Breast epithelium (tissue), 4 donors: ENCODE data around the gene PROB1. TPM values are rescaled to one million over a fixed set of nuclear protein-coding genes. Genes with fewer than 3 reads are reported as not detected.
"Not testable (repeated sequence)": the region's sequence is repeated elsewhere in the genome, so short reads cannot be mapped to it uniquely, and the experiment has no call there.

Source experiments
- DNase-seq, 2 donors: peaks; one replicate each; pipeline ENCODE4 v3.0.0-alpha.2; 2019; ENCODE audit warnings: low spot score in 2 of 2
- H3K27ac ChIP-seq, 2 donors: fragments of 200-600 bp; sonication (generic) in 1 of 2; one replicate each; pipeline ENCODE4 v1.5.1; 2016 to 2019; ENCODE audit warnings: mild to moderate bottlenecking in 1 of 2
- H3K27me3 ChIP-seq, 2 donors: fragments of 200-600 bp; sonication (generic) in 1 of 2; one replicate each; pipeline versions ENCODE4 v1.5.1 to v1.6.0; 2017 to 2019; ENCODE audit warnings: control low read depth in 1 of 2, mild to moderate bottlenecking in 1 of 2
- H3K36me3 ChIP-seq: fragments of 200-600 bp; one replicate; pipeline ENCODE4 v1.5.1; 2019
- H3K4me1 ChIP-seq, 2 donors: fragments of 200-600 bp; sonication (generic); one replicate each; pipeline ENCODE4 v1.5.1; 2016 to 2019; ENCODE audit warnings: control low read depth in 1 of 2
- H3K4me3 ChIP-seq, 3 donors: fragments of 200-600 bp; sonication (generic); 1 replicate in 2 of 3; 2 replicates in 1 of 3; pipeline ENCODE4 v1.5.1; 2016 to 2019; ENCODE audit warnings: mild to moderate bottlenecking in 3 of 3, moderate library complexity in 2 of 3
- H3K9me3 ChIP-seq, 2 donors: fragments of 200-600 bp; sonication (generic) in 1 of 2; one replicate each; pipeline ENCODE4 v1.5.1; 2016 to 2019; ENCODE audit warnings: control low read depth in 1 of 2
- POLR2A ChIP-seq: fragments of 450-650 bp; IDR thresholded peaks from one replicate; pipeline ENCODE4 v1.6.1; 2016; ENCODE audit warnings: antibody characterized with exemption, mild to moderate bottlenecking, moderate library complexity
- POLR2AphosphoS5 ChIP-seq, 3 donors: sonication (generic); formaldehyde crosslinking; IDR thresholded peaks; one replicate each; pipeline ENCODE4 v1.6.1; 2017; ENCODE audit warnings: antibody characterized with exemption in 3 of 3
- intact Hi-C: fragments of 100-400 bp; cut with DNase I; formaldehyde crosslinking; loops from one replicate; pipeline ENCODE4 v1.15.1; 2023; ENCODE audit warnings: low total_unique reads
- total RNA-seq, 3 donors: library from RNA; depleted of rRNA; stranded (reverse); fragments of >200 nt; gene quantifications; one replicate each; pipeline ENCODE4 v1.1.0, GENCODE V29; 2016
- TF ChIP-seq, protein P1 (sequence below), 3 donors: fragments of 450-650 bp; IDR thresholded peaks; one replicate each; pipeline ENCODE4 v1.5.1; 2016 to 2017; ENCODE audit warnings: antibody characterized with exemption in 3 of 3, mild to moderate bottlenecking in 3 of 3, moderate library complexity in 3 of 3

Gene PROB1
- total RNA-seq, 3 donors from 2014 or later: 0.32 to 1.3 (median 0.73) TPM

GRCh38 chr5:139360384-139360783 lies 34.5 kb downstream of the PROB1 start:
- intact Hi-C loops: no loop called here
- Histone ChIP-seq H3K9me3 (no peaks in the 10 kb centered on the region), H3K27me3 (no peaks in the 10 kb centered on the region), H3K27ac (no peak overlapping the region), H3K36me3 (peaks cover 3% of the 10 kb centered on the region), H3K4me1 (no peaks in the 10 kb centered on the region), H3K4me3 (no peak overlapping the region)
- DNase-seq: peak in 1 of 2 donors; percentile 3
- TF ChIP-seq POLR2A (no peak), POLR2AphosphoS5 (IDR thresholded peaks at IDR 0.05) (no peak)
- TF ChIP-seq, protein P1, sequence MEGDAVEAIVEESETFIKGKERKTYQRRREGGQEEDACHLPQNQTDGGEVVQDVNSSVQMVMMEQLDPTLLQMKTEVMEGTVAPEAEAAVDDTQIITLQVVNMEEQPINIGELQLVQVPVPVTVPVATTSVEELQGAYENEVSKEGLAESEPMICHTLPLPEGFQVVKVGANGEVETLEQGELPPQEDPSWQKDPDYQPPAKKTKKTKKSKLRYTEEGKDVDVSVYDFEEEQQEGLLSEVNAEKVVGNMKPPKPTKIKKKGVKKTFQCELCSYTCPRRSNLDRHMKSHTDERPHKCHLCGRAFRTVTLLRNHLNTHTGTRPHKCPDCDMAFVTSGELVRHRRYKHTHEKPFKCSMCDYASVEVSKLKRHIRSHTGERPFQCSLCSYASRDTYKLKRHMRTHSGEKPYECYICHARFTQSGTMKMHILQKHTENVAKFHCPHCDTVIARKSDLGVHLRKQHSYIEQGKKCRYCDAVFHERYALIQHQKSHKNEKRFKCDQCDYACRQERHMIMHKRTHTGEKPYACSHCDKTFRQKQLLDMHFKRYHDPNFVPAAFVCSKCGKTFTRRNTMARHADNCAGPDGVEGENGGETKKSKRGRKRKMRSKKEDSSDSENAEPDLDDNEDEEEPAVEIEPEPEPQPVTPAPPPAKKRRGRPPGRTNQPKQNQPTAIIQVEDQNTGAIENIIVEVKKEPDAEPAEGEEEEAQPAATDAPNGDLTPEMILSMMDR (IDR thresholded peaks at IDR 0.05): no peak

DNA sequence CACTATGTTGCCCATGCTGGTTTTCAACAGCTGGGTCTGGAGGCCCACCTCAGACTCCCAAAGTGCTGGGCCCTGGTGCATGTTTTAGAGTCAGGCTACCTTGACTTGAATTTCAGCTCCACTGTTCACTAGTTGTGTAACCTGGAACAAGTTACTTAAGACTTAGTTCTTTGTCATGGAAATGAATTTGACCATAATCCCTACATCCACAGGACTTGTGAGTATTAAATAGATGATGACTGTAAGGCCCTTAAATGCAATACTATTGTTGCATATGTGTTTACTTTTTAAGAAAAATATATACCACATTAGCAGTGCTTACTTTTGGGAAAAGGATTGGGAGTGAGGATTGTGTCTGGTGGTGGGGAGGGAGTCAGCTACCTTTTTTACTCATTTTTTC lies 36.8 kb downstream of the PROB1 start:
- Histone ChIP-seq H3K27me3 (no peaks in the 10 kb centered on the region), H3K36me3 (no peaks in the 10 kb centered on the region), H3K9me3 (no peaks in the 10 kb centered on the region), H3K4me1 (no peaks in the 10 kb centered on the region), H3K27ac (no peak overlapping the region), H3K4me3 (no peak overlapping the region)
- intact Hi-C loops: no loop called here
- DNase-seq: no peak
- no peak for TF ChIP-seq POLR2A
- no peak for TF ChIP-seq POLR2AphosphoS5 (IDR thresholded peaks at IDR 0.05)
- TF ChIP-seq, protein P1 (IDR thresholded peaks at IDR 0.05): no peak

GRCh38 chr5:139355900-139356299 lies 39.0 kb downstream of the PROB1 start:
- intact Hi-C loops: loop anchor here (1.0 kb wide), 1 partner anchor 11 kb away; no protein-coding TSS in a partner anchor

DNA sequence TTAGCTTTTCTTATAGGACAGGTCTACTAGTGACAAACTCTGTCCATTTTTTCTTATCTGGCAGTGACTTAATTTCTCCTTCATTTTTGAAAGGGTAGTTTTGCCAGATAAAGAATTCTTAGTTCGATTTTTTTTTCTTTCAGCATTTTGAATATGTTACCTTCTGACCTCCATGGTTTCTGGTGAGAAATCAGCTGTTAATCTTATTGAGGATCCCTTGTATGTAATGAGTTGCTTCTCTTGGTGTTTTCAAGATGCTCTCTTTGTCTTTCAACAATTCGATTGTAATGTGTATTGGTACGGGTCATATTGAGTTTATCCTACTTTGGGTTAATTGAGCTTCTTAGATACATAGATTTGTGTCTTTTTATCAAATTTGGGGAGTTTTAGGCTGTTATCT lies 40.7 kb downstream of the PROB1 start:
- Histone ChIP-seq H3K9me3 (no peaks in the 10 kb centered on the region), H3K27me3 (no peaks in the 10 kb centered on the region), H3K4me1 (no peaks in the 10 kb centered on the region), H3K27ac (no peak overlapping the region), H3K36me3 (no peaks in the 10 kb centered on the region), H3K4me3 (no peak overlapping the region)
- no peak for DNase-seq
- TF ChIP-seq, protein P1 (IDR thresholded peaks at IDR 0.05): no peak
- TF ChIP-seq POLR2A (no peak), POLR2AphosphoS5 (IDR thresholded peaks at IDR 0.05) (no peak)
- intact Hi-C loops: no loop called here

More at GRCh38 chr5:139355900-139356299, 39.0 kb downstream of the PROB1 start:
- not testable (repeated sequence) for DNase-seq, H3K27me3 ChIP-seq, H3K4me1 ChIP-seq, H3K4me3 ChIP-seq, H3K27ac ChIP-seq, H3K9me3 ChIP-seq, H3K36me3 ChIP-seq

DNA sequence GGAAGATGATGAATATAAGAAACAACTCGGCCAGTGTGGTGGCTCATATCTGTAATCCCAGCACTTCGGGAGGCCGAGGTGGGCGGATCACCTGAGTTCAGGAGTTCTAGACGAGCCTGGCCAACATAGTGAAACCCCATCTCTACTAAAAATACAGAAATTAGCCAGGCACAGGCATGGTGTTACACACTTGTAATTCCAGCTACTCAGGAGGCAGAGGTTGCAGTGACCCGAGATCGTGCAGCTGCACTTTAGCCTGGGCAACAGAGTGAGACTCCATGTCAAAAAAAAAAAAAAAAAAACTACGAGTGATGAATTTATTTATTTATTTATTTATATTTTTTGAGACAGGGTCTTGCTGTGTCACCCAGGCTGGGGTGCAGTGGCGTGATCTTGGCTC lies 47.0 kb downstream of the PROB1 start:
- intact Hi-C loops, H3K4me3 ChIP-seq, H3K4me1 ChIP-seq, H3K36me3 ChIP-seq, H3K27me3 ChIP-seq, H3K27ac ChIP-seq, H3K9me3 ChIP-seq, DNase-seq: not testable (repeated sequence)

GRCh38 chr5:139345442-139345841 lies 49.5 kb downstream of the PROB1 start:
- H3K9me3 ChIP-seq, H3K27ac ChIP-seq, H3K27me3 ChIP-seq, DNase-seq, H3K4me3 ChIP-seq, intact Hi-C loops, H3K36me3 ChIP-seq, H3K4me1 ChIP-seq: not testable (repeated sequence)

DNA sequence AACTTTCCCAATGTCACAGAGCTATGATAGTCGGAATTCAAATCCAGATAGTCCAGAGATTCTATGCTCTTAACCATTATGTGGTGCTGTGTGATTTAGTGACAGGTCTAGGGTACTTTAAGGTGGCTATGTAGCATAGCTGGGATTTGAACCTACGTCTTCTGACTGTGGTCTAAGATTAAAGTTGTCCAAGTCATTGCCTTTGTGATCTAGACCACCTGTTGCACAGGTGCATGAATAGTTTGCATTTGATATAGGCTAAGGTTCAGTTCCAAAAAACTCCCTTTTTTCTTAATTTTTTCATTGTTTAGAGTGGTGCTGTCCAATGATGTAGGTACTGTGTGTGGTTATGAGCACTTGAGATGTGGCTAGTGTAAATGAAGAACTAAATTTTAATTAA lies 50.7 kb downstream of the PROB1 start:
- intact Hi-C loops: no loop called here
- Histone ChIP-seq H3K27me3 (no peaks in the 10 kb centered on the region), H3K4me3 (peak overlapping the region in 1 of 3 donors; percentile 74), H3K9me3 (no peaks in the 10 kb centered on the region), H3K27ac (no peak overlapping the region), H3K4me1 (peaks cover 0 to 4% of the 10 kb centered on the region in 2 donors), H3K36me3 (no peaks in the 10 kb centered on the region)
- no peak for DNase-seq
- TF ChIP-seq, protein P1 (IDR thresholded peaks at IDR 0.05): no peak
- no peak for TF ChIP-seq POLR2AphosphoS5 (IDR thresholded peaks at IDR 0.05)
- TF ChIP-seq POLR2A: no peak
